CD4-positive, alpha-beta T cell (primary cell): Measurements from ENCODE around the gene NINJ1. TPM values are rescaled to one million over a fixed set of nuclear protein-coding genes. Genes with fewer than 3 reads are reported as not detected.
"Not testable (repeated sequence)": the region's sequence is repeated elsewhere in the genome, so short reads cannot be mapped to it uniquely, and the experiment has no call there.

ENCODE experiments used
- ATAC-seq: fragments of 200-7000 bp; cut with Tn5 transposase; one replicate; pipeline ENCODE4 v1.10.0; 2022; ENCODE audit warnings: mild to moderate bottlenecking; ENCODE audit not compliant: poor library complexity
- CTCF ChIA-PET: fragments of 350-600 bp; sonication (Branson Sonifier 250); formaldehyde crosslinking; loops from one replicate; lab custom pipeline; 2021; ENCODE audit warnings: antibody characterized with exemption, inconsistent platforms; lab: Charles Lee
- POLR2A ChIA-PET: fragments of 350-600 bp; sonication (Branson Sonifier 250); formaldehyde crosslinking; loops from one replicate; lab custom pipeline; 2021; ENCODE audit warnings: antibody characterized with exemption, inconsistent platforms; lab: Charles Lee
- DNase-seq, 14 experiments: peaks; one replicate each; pipeline ENCODE4 v3.0.0-alpha.2; 2013 to 2020; ENCODE audit warnings: mixed read lengths in 2 of 14
- H3K27ac ChIP-seq, 2 donors: one replicate each; pipeline versions ENCODE4 v1.5.1 to v1.7.0; 2013; ENCODE audit warnings: low read length in 2 of 2, low read depth in 1 of 2, mild to moderate bottlenecking in 1 of 2
- H3K27me3 ChIP-seq, 2 experiments: 1 replicate in 1 of 2; 2 replicates in 1 of 2; pipeline versions ENCODE4 v1.6.1 to v1.7.0; 2013; ENCODE audit warnings: low read length in 2 of 2, control low read depth in 1 of 2, mild to moderate bottlenecking in 1 of 2, moderate library complexity in 1 of 2; ENCODE audit not compliant: insufficient read depth in 2 of 2, control insufficient read depth in 1 of 2
- H3K36me3 ChIP-seq: one replicate; pipeline ENCODE4 v1.6.1; 2013; ENCODE audit warnings: low read length, control low read depth; ENCODE audit not compliant: insufficient read depth
- H3K4me1 ChIP-seq: one replicate; pipeline ENCODE4 v1.6.1; 2013; ENCODE audit warnings: low read length, control low read depth; ENCODE audit not compliant: insufficient read depth
- H3K4me3 ChIP-seq: one replicate; pipeline ENCODE4 v1.5.1; 2013; ENCODE audit warnings: mild to moderate bottlenecking, low read length, moderate library complexity
- H3K9me3 ChIP-seq, 2 experiments: 1 replicate in 1 of 2; 2 replicates in 1 of 2; pipeline versions ENCODE4 v1.6.1 to v1.7.0; 2013; ENCODE audit warnings: low read length in 2 of 2, mild to moderate bottlenecking in 2 of 2, control low read depth in 1 of 2, moderate library complexity in 1 of 2; ENCODE audit not compliant: control insufficient read depth in 1 of 2, insufficient read depth in 1 of 2
- H3K27ac Mint-ChIP-seq: one replicate; pipeline ENCODE4 v1.8.0; 2020; ENCODE audit warnings: mixed read lengths
- H3K27me3 Mint-ChIP-seq: one replicate; pipeline ENCODE4 v1.8.0; 2021; ENCODE audit warnings: mixed read lengths
- H3K36me3 Mint-ChIP-seq: one replicate; pipeline ENCODE4 v1.8.0; 2021; ENCODE audit warnings: low read depth, mixed read lengths
- H3K4me1 Mint-ChIP-seq: one replicate; pipeline ENCODE4 v1.8.0; 2021; ENCODE audit warnings: low read depth, mixed read lengths
- H3K4me3 Mint-ChIP-seq: one replicate; pipeline ENCODE4 v1.8.0; 2020; ENCODE audit warnings: mild to moderate bottlenecking, mixed read lengths
- H3K9me3 Mint-ChIP-seq: one replicate; pipeline ENCODE4 v1.8.0; 2020; ENCODE audit warnings: mixed read lengths
- intact Hi-C, 2 experiments: fragments of 100-400 bp; cut with DNase I in 1 of 2; cut with micrococcal nuclease in 1 of 2; formaldehyde crosslinking; loops; one replicate each; pipeline versions ENCODE4 v1.15.1 to v1.9.0; 2023 to 2025; cut with DNase I, micrococcal nuclease
- total RNA-seq, 174 experiments: library from RNA in 2 of 174; stranded (reverse) in 2 of 174; gene quantifications; one replicate each; pipeline ENCODE4 v1.2.3 and lab custom pipeline; 2021 to 2026
- TF ChIP-seq, protein P1 (sequence below): fragments of 200-600 bp; IDR thresholded peaks from one replicate; pipeline ENCODE4 v1.8.0; 2022; ENCODE audit warnings: antibody characterized with exemption, mild to moderate bottlenecking

The NINJ1 gene
- total RNA-seq, 2 experiments from 2014 or later: 87.8 to 87.9 TPM

DNA sequence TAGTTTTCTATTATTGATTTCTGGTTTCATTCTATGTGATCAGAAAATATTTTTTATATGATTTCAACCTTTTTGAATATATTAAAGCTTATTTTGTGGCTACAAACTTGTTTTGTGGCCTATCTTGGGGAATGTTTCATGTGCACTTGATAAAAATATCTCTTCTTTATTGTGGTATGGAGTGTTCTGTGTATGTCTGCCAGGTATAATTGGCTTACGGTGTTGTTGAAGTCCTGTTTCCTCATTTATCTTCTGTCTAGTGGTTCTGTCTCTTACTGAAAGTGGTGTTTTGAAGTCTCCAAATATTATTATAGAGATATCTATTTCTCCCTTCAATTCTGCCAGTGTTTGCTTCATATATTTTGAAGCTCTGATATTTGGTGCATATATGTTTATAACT lies 28.4 kb downstream of the NINJ1 start:
- no peaks in the 10 kb centered on the region for H3K27me3 ChIP-seq
- Mint-ChIP-seq H3K27me3 (no peaks in the 10 kb centered on the region), H3K27ac (peak overlapping the region; percentile 37), H3K4me3 (peak overlapping the region; percentile 22), H3K4me1 (peaks cover 80% of the 10 kb centered on the region), H3K36me3 (peaks cover 75% of the 10 kb centered on the region), H3K9me3 (peaks cover 11% of the 10 kb centered on the region)
- H3K27ac ChIP-seq: no peak overlapping the region
- peaks cover 0 to 11% of the 10 kb centered on the region in 2 experiments for H3K9me3 ChIP-seq
- peaks cover 48% of the 10 kb centered on the region for H3K4me1 ChIP-seq
- H3K4me3 ChIP-seq: no peak overlapping the region
- ChIA-PET POLR2A (interaction anchor here (1.0 to 3.6 kb wide), 5 partner anchors 9 to 100 kb away, joined by 4 to 26 read pairs (median 6); partner anchors contain the start of genes CARD19 and NINJ1), CTCF (interaction anchor here (1.9 to 2.1 kb wide), 2 partner anchors 102 to 149 kb away, joined by 5 to 6 read pairs; no protein-coding TSS in a partner anchor)
- H3K36me3 ChIP-seq: peaks cover 32% of the 10 kb centered on the region
- ATAC-seq (peak; percentile 41), DNase-seq (peak in 1 of 14 experiments; percentile 38)
- TF ChIP-seq, protein P1, sequence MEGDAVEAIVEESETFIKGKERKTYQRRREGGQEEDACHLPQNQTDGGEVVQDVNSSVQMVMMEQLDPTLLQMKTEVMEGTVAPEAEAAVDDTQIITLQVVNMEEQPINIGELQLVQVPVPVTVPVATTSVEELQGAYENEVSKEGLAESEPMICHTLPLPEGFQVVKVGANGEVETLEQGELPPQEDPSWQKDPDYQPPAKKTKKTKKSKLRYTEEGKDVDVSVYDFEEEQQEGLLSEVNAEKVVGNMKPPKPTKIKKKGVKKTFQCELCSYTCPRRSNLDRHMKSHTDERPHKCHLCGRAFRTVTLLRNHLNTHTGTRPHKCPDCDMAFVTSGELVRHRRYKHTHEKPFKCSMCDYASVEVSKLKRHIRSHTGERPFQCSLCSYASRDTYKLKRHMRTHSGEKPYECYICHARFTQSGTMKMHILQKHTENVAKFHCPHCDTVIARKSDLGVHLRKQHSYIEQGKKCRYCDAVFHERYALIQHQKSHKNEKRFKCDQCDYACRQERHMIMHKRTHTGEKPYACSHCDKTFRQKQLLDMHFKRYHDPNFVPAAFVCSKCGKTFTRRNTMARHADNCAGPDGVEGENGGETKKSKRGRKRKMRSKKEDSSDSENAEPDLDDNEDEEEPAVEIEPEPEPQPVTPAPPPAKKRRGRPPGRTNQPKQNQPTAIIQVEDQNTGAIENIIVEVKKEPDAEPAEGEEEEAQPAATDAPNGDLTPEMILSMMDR: no peak
- intact Hi-C loops: no loop called here

DNA sequence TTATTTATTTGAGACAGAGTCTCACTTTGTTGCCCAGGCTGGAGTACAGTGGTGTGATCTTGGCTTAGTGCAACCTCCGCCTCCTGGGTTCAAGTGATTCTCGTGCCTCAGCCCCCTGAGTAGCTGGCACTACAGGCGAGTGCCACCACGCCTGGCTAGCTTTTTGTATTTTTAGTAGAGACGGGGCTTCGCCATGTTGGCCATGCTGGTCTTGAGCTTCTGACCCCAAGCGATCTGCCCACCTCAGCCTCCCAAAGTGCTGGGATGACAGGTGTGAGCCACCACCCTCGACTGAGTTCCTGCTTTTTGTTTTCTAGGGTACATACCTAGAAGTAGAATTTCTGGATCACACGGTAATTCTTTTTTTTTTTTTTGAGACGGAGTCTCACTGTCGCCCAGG lies 33.0 kb downstream of the NINJ1 start:
- H3K27me3 Mint-ChIP-seq, H3K27me3 ChIP-seq, H3K27ac Mint-ChIP-seq, H3K4me3 ChIP-seq, ATAC-seq, POLR2A ChIA-PET, DNase-seq, intact Hi-C loops, H3K36me3 ChIP-seq, H3K4me3 Mint-ChIP-seq, H3K27ac ChIP-seq: not testable (repeated sequence)
- peaks cover 48% of the 10 kb centered on the region for H3K4me1 ChIP-seq
- H3K9me3 ChIP-seq: peaks cover 0 to 11% of the 10 kb centered on the region in 2 experiments
- H3K36me3 Mint-ChIP-seq: peaks cover 55% of the 10 kb centered on the region
- H3K9me3 Mint-ChIP-seq: peaks cover 11% of the 10 kb centered on the region
- peaks cover 77% of the 10 kb centered on the region for H3K4me1 Mint-ChIP-seq
- CTCF ChIA-PET: interaction anchor here (0.7 kb wide), 1 partner anchor 64 kb away, joined by 3 read pairs; no protein-coding TSS in a partner anchor

DNA sequence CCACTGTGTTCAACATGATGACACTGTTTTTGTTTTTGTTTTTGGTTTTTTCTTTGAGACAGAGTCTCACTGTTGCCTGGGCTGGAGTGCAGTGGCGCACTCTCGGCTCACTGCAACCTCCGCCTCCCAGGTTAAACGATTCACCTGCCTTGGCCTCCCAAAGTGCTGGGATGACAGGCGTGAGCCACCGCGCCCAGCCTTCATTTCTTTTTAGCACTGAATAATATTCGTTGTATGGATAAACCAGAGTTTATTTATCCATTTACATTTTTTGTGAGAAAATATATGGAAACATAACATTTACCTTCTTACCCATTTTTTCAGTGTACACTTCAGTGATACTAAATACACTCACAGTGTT lies 33.8 kb downstream of the NINJ1 start:
- no peaks in the 10 kb centered on the region for H3K36me3 ChIP-seq
- H3K4me1 Mint-ChIP-seq: peaks cover 68% of the 10 kb centered on the region
- H3K9me3 Mint-ChIP-seq: peaks cover 8% of the 10 kb centered on the region
- H3K27ac Mint-ChIP-seq: peak overlapping the region; percentile 60
- TF ChIP-seq, protein P1: no peak
- CTCF ChIA-PET: no interaction called here
- no peaks in the 10 kb centered on the region for H3K27me3 Mint-ChIP-seq
- peaks cover 44% of the 10 kb centered on the region for H3K4me1 ChIP-seq
- intact Hi-C loops: no loop called here
- no peak overlapping the region for H3K27ac ChIP-seq
- DNase-seq: no peak
- no peak for ATAC-seq
- H3K4me3 ChIP-seq: no peak overlapping the region
- peaks cover 0 to 11% of the 10 kb centered on the region in 2 experiments for H3K9me3 ChIP-seq
- H3K27me3 ChIP-seq: no peaks in the 10 kb centered on the region
- peaks cover 47% of the 10 kb centered on the region for H3K36me3 Mint-ChIP-seq
- POLR2A ChIA-PET: no interaction called here
- H3K4me3 Mint-ChIP-seq: peak overlapping the region; percentile 40
